PC-3 (cell line): ENCODE measurements around the gene ATP6V1G1.

ENCODE experiments used
- EZH2phosphoT487 ChIP-seq: fragments of 300-600 bp; sonication (generic); IDR thresholded peaks from 2 replicates; pipeline ENCODE4 v1.6.1; 2018; ENCODE audit warnings: mild to moderate bottlenecking, antibody characterized with exemption, low read length, borderline replicate concordance
- TF ChIP-seq, protein P1 (sequence below): fragments of 300-600 bp; sonication (generic); conservative IDR thresholded peaks from 2 replicates; pipeline ENCODE4 v1.5.1; 2017; ENCODE audit warnings: antibody characterized with exemption, low read depth, mild to moderate bottlenecking, low read length

DNA sequence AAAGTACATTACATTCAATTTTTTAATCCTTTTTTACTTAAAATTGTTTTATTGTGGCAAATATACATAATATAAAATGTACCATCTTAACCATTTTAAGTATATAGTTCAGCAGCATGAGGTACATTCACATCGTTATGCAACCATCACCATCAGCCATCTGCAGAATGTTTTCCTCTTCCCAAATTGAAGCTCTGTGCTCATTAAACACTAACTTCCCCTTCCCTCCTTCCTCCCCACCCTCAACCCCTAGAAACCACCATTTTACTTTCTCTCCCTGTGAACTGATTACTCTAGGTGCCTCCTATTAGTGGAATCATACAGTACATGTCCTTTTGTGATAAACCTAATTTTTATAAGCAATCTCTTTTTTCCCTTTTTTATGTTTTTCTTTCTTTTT lies 54.4 kb downstream of the ATP6V1G1 start:
- TF ChIP-seq, protein P1, sequence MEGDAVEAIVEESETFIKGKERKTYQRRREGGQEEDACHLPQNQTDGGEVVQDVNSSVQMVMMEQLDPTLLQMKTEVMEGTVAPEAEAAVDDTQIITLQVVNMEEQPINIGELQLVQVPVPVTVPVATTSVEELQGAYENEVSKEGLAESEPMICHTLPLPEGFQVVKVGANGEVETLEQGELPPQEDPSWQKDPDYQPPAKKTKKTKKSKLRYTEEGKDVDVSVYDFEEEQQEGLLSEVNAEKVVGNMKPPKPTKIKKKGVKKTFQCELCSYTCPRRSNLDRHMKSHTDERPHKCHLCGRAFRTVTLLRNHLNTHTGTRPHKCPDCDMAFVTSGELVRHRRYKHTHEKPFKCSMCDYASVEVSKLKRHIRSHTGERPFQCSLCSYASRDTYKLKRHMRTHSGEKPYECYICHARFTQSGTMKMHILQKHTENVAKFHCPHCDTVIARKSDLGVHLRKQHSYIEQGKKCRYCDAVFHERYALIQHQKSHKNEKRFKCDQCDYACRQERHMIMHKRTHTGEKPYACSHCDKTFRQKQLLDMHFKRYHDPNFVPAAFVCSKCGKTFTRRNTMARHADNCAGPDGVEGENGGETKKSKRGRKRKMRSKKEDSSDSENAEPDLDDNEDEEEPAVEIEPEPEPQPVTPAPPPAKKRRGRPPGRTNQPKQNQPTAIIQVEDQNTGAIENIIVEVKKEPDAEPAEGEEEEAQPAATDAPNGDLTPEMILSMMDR = no peak
- no peak for TF ChIP-seq EZH2phosphoT487
